Measurements from ENCODE around the gene KRT71.

DNA sequence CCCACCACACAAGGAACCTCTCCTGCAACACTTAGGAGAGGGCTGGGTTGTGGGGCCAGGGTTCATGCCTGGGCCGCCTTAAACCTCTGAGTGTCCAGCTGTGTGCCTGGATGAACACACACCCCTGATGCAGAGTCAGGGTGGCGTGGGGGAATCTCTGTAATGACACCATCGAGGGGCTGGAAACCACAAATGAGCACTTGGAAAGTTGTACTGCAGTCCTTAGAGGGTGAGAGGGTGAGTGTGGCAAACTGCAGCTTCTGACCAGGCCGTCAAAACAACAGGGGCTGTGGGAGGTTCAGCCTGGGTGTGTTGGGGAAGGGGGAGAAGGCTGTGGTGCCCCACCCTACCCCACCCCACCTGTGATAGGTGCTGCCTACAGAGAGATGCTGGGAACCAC, 20.3 kb downstream of the KRT71 start:
- TF ChIP-seq, protein P1, sequence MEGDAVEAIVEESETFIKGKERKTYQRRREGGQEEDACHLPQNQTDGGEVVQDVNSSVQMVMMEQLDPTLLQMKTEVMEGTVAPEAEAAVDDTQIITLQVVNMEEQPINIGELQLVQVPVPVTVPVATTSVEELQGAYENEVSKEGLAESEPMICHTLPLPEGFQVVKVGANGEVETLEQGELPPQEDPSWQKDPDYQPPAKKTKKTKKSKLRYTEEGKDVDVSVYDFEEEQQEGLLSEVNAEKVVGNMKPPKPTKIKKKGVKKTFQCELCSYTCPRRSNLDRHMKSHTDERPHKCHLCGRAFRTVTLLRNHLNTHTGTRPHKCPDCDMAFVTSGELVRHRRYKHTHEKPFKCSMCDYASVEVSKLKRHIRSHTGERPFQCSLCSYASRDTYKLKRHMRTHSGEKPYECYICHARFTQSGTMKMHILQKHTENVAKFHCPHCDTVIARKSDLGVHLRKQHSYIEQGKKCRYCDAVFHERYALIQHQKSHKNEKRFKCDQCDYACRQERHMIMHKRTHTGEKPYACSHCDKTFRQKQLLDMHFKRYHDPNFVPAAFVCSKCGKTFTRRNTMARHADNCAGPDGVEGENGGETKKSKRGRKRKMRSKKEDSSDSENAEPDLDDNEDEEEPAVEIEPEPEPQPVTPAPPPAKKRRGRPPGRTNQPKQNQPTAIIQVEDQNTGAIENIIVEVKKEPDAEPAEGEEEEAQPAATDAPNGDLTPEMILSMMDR (IDR thresholded peaks at IDR 0.05) = no peak
- no peak for TF ChIP-seq POLR2A (IDR thresholded peaks at IDR 0.05)
